Panc1 (cell line): ENCODE data around the gene PGF.

Experiments used
- CTCF ChIP-seq: fragments of 450-650 bp; IDR thresholded peaks from 2 replicates; pipeline ENCODE4 v1.5.1; 2017; ENCODE audit warnings: mild to moderate bottlenecking
- POLR2AphosphoS5 ChIP-seq: IDR thresholded peaks from 2 replicates; pipeline ENCODE4 v1.6.1; 2012; ENCODE audit warnings: mild to moderate bottlenecking, low read depth, low read length, moderate library complexity
- REST ChIP-seq, 2 experiments: IDR thresholded peaks; 2 replicates each; pipeline ENCODE4 v1.6.1; 2011 to 2012; ENCODE audit warnings: low read depth in 2 of 2, control low read depth in 1 of 2, low read length in 1 of 2, mild to moderate bottlenecking in 1 of 2, moderate library complexity in 1 of 2; ENCODE audit not compliant: insufficient read depth in 1 of 2

- TF ChIP-seq CTCF: no peak
- no peak for TF ChIP-seq REST (IDR thresholded peaks at IDR 0.05; ENCODE audit: insufficient read depth in 1 of 2, low read depth in 2 of 2, low read length in 1 of 2)
- TF ChIP-seq POLR2AphosphoS5: peak; percentile 34
These were observed 47.2 kb upstream of the PGF start, which contains the start of gene EIF2B2 for GRCh38 chr14:75002392-75003249.
